ENCODE results near the gene FAM13A. TPM values are rescaled to one million over a fixed set of nuclear protein-coding genes. Genes with fewer than 3 reads are reported as not detected.
A peak's percentile ranks its signal among the peaks of the same experiment; 100 is the strongest.

FAM13A gene
- total and polyA plus RNA-seq, 10 of the 15 experiments (the other 5 are each of a cell fraction or from before 2014, with no cell fraction given): 0.05 to 1.8 (median 0.27) TPM; not detected in 1

- Histone ChIP-seq H3K4me2 (ENCODE audit: control insufficient read depth, insufficient read depth) (no peak overlapping the region), H2AFZ (ENCODE audit: control insufficient read depth, low read depth, low read length) (no peak overlapping the region), H3K4me1 (ENCODE audit: control insufficient read depth, insufficient read depth, low read length) (no peaks in the 10 kb centered on the region; the same call in 1 of the 2 replicates), H3K27me3 (replicated peaks in 1 of 2; ENCODE audit: control insufficient read depth in 2 of 2, insufficient read depth in 2 of 2, low read length in 1 of 2) (no peaks in the 10 kb centered on the region), H4K20me1 (ENCODE audit: control insufficient read depth, insufficient read depth) (no peaks in the 10 kb centered on the region), H3K4me3 (no peak overlapping the region), H3K9ac (ENCODE audit: control insufficient read depth, insufficient read depth, low read length) (no peak overlapping the region), H3K27ac (ENCODE audit: control insufficient read depth, insufficient read depth) (no peak overlapping the region), H3K36me3 (ENCODE audit: control insufficient read depth in 2 of 2, insufficient read depth in 2 of 2, low read length in 1 of 2) (no peaks in the 10 kb centered on the region), H3K79me2 (ENCODE audit: control insufficient read depth, insufficient read depth, low read length) (no peaks in the 10 kb centered on the region), H3K9me3 (replicated peaks; ENCODE audit: control insufficient read depth, insufficient read depth, low read length) (peaks cover 1% of the 10 kb centered on the region; the same call in 2 of the 3 replicates)
- ChIA-PET POLR2A (interaction anchor here (1.1 to 2.2 kb wide), 7 partner anchors 9 to 31 kb away, joined by 3 to 6 read pairs (median 4); partner anchors contain the start of gene FAM13A), CTCF (interaction anchor here (0.9 to 3.6 kb wide), 6 partner anchors 15 to 247 kb away, joined by 3 to 9 read pairs (median 4); no protein-coding TSS in a partner anchor), SMC1A (ENCODE audit: uncharacterized antibody, unreplicated experiment) (interaction anchor here (0.8 to 5.6 kb wide), 12 partner anchors 8 to 251 kb away, joined by 3 to 58 read pairs (median 6); partner anchors contain the start of gene FAM13A), RAD21 (ENCODE audit: unreplicated experiment) (interaction anchor here (0.7 to 5.7 kb wide), 7 partner anchors 9 to 47 kb away, joined by 3 to 64 read pairs (median 4); partner anchors contain the start of genes FAM13A and TIGD2)
- in situ Hi-C loops (cut with MboI): no loop called here
- peak; percentile 73 for FAIRE-seq
- 2% methylated on average over 2 of the region's 2 CpGs for WGBS (ENCODE audit: insufficient coverage, insufficient replicate concordance, low lambda C conversion rate, missing lambda C conversion rate)
- no TSS peak for BruUV-seq (replicated peaks)
- ATAC-seq: peak; percentile 86
- no peak for DNase-seq (ENCODE audit: low read depth, low spot score)
- intact Hi-C loops (cut with micrococcal nuclease; ENCODE audit: unreplicated experiment): no loop called here
- TF ChIP-seq RELB (IDR thresholded peaks at IDR 0.05; ENCODE audit: low read depth) (peak; percentile 50; the same call in 1 of the 2 replicates), GATAD2B (conservative IDR thresholded peaks at IDR 0.05; ENCODE audit: low read depth) (no peak), IKZF2 (IDR thresholded peaks at IDR 0.05) (peak in 1 of 2 experiments; percentile 31; a peak in 1 of 4 replicates), E2F8 (IDR thresholded peaks at IDR 0.05; ENCODE audit: low read depth, partially characterized antibody) (no peak), ZNF592 (IDR thresholded peaks at IDR 0.05) (no peak), E2F4 (IDR thresholded peaks at IDR 0.05; ENCODE audit: low read depth, low read length) (no peak), TAF1 (IDR thresholded peaks at IDR 0.05; ENCODE audit: borderline replicate concordance, low read depth, low read length) (no peak), SMC3 (IDR thresholded peaks at IDR 0.05; ENCODE audit: borderline replicate concordance, low read length) (no peak), ETV6 (conservative IDR thresholded peaks at IDR 0.05 in 1 of 2, IDR thresholded peaks at IDR 0.05 in 1 of 2; ENCODE audit: borderline replicate concordance in 1 of 2, low read depth in 1 of 2) (no peak), IRF5 (IDR thresholded peaks at IDR 0.05; ENCODE audit: borderline replicate concordance) (no peak), SUZ12 (IDR thresholded peaks at IDR 0.05; ENCODE audit: unreplicated experiment) (no peak)
Measured at GRCh38 chr4:89070041-89070440, 13.1 kb upstream of the FAM13A start.

All from GM12878 (cell line).